NK-92 (cell line): ENCODE measurements around the gene CYP27C1.
"Not testable (repeated sequence)": the region's sequence is repeated elsewhere in the genome, so short reads cannot be mapped to it uniquely, and the experiment has no call there.

Experiments
- DNase-seq: peaks from one replicate; lab custom pipeline; 2025; ENCODE audit not compliant: unreplicated experiment; lab: John Stamatoyannopoulos, UW

CYP27C1 gene

GRCh38 chr2:127224135-127224534, 4.0 kb upstream of the CYP27C1 start:
- not testable (repeated sequence) for DNase-seq

- no peak for DNase-seq
Measured at GRCh38 chr2:127220768-127221527, 849 bp upstream of the CYP27C1 start.

- DNase-seq = no peak
Measured at GRCh38 chr2:127219171-127220070, 678 bp downstream of the CYP27C1 start.

- DNase-seq = no peak
Measured at GRCh38 chr2:127218812-127219170, 1.3 kb downstream of the CYP27C1 start.

- DNase-seq = no peak
Measured at GRCh38 chr2:127217470-127218325, 2.4 kb downstream of the CYP27C1 start.

- DNase-seq = no peak
Measured at GRCh38 chr2:127216593-127216992, 3.5 kb downstream of the CYP27C1 start.

- no peak for DNase-seq
Measured at GRCh38 chr2:127216095-127216494, 4.0 kb downstream of the CYP27C1 start.

GRCh38 chr2:127214201-127214600, 5.9 kb downstream of the CYP27C1 start:
- not testable (repeated sequence) for DNase-seq

GRCh38 chr2:127208313-127208712, 11.8 kb downstream of the CYP27C1 start:
- no peak for DNase-seq

GRCh38 chr2:127205218-127206125, 14.6 kb downstream of the CYP27C1 start:
- no peak for DNase-seq

- DNase-seq = no peak
Measured at GRCh38 chr2:127201452-127201851, 18.6 kb downstream of the CYP27C1 start.

- no peak for DNase-seq
Measured at GRCh38 chr2:127200962-127201361, 19.1 kb downstream of the CYP27C1 start.

- DNase-seq = no peak
Measured at GRCh38 chr2:127199223-127199622, 20.9 kb downstream of the CYP27C1 start.

- DNase-seq = no peak
Measured at GRCh38 chr2:127197475-127198385, 22.4 kb downstream of the CYP27C1 start.

- no peak for DNase-seq
Measured at GRCh38 chr2:127196998-127197397, 23.1 kb downstream of the CYP27C1 start.

- no peak for DNase-seq
Measured at GRCh38 chr2:127196549-127196948, 23.6 kb downstream of the CYP27C1 start.

- no peak for DNase-seq
Measured at GRCh38 chr2:127195140-127196074, 24.7 kb downstream of the CYP27C1 start.

GRCh38 chr2:127194447-127194846, 25.7 kb downstream of the CYP27C1 start:
- DNase-seq = no peak
